Tibial nerve (tissue), 3 donors: Measurements from ENCODE around the gene CNRIP1.

Experiments
- CTCF ChIP-seq, 5 experiments: fragments of 200-600 bp in 3 of 5; fragments of 450-650 bp in 2 of 5; sonication (generic) in 3 of 5; IDR thresholded peaks; one replicate each; pipeline ENCODE4 v1.5.1; 2016 to 2019; ENCODE audit warnings: antibody characterized with exemption in 5 of 5, mild to moderate bottlenecking in 3 of 5, moderate library complexity in 2 of 5
- POLR2A ChIP-seq, 2 donors: fragments of 450-650 bp; IDR thresholded peaks; one replicate each; pipeline ENCODE4 v1.6.1; 2017; ENCODE audit warnings: antibody characterized with exemption in 2 of 2, mild to moderate bottlenecking in 2 of 2, moderate library complexity in 2 of 2

GRCh38 chr2:68294913-68295312, 24.8 kb downstream of the CNRIP1 start:
- no peak for TF ChIP-seq CTCF (IDR thresholded peaks at IDR 0.05)
- no peak for TF ChIP-seq POLR2A (IDR thresholded peaks at IDR 0.05)
